Measurements from ENCODE around the gene MYH14. TPM values are rescaled to one million over a fixed set of nuclear protein-coding genes. Genes with fewer than 3 reads are reported as not detected.

The MYH14 gene
- total and polyA plus RNA-seq, 2 of the 4 experiments (the other 2 are of a cell fraction) = not detected

GRCh38 chr19:50358483-50359327 lies 155.3 kb downstream of the MYH14 start:
- H3K27ac ChIP-seq (ENCODE audit: insufficient read depth, low read length) = no peak overlapping the region; the same call in 1 of the 2 replicates
- H3K4me2 ChIP-seq (ENCODE audit: low read depth, low read length) = peak overlapping the region; percentile 97
- 11% methylated on average over 19 of the region's 54 CpGs; no CpG with 5 or more reads in 1 of the 2 experiments for WGBS, 2 experiments (ENCODE audit: extremely low coverage in 2 of 2, insufficient read length in 1 of 2)
- H3K4me3 ChIP-seq (ENCODE audit: insufficient read depth, low read depth, low read length) = peak overlapping the region; percentile 72
- no peaks in the 10 kb centered on the region for H4K20me1 ChIP-seq (ENCODE audit: insufficient read depth, low read length)
- H3K79me1 ChIP-seq (ENCODE audit: low read depth in 1 of 2, low read length in 2 of 2) = no peaks in the 10 kb centered on the region
- no peak overlapping the region for H2BK120ac ChIP-seq (ENCODE audit: low read depth, low read length)
- in situ Hi-C loops (cut with MboI; ENCODE audit: low sequenced_read_pairs) (loop anchor here (10.0 kb wide), 1 partner anchor 426 kb away; no protein-coding TSS in a partner anchor), dilution Hi-C loops (cut with HindIII; ENCODE audit: low sequenced_read_pairs, unreplicated experiment) (no loop called here), intact Hi-C loops (cut with micrococcal nuclease) (loop anchor here (10.0 kb wide), 1 partner anchor 656 kb away; the partner anchor contains the start of gene KLK10)
- peak overlapping the region; percentile 88 for H2AK9ac ChIP-seq (replicated peaks; ENCODE audit: low read depth, low read length, poor library complexity)
- H2AK5ac ChIP-seq (ENCODE audit: low read depth, low read length) = no peak overlapping the region; the same call in 1 of the 2 replicates
- no peak overlapping the region for H2BK15ac ChIP-seq (ENCODE audit: low read depth, low read length)
- no TSS peak for BruUV-seq (replicated peaks)
- peak overlapping the region; percentile 68; the same call in 1 of the 2 replicates for H4K91ac ChIP-seq (ENCODE audit: insufficient read depth, low read depth, low read length)
- H4K8ac ChIP-seq (ENCODE audit: low read depth in 2 of 2, low read length in 2 of 2) = peak overlapping the region; percentile 86 to 97
- DNase-seq (peak; percentile 20), ATAC-seq (ENCODE audit: low read depth) (peak; percentile 18)
- TF ChIP-seq CEBPB (IDR thresholded peaks at IDR 0.05; ENCODE audit: low read depth, low read length) = peak; percentile 64
- no peak for TF ChIP-seq USF2 (IDR thresholded peaks at IDR 0.05; ENCODE audit: low read depth, low read length)
- no peak for TF ChIP-seq RFX5 (IDR thresholded peaks at IDR 0.05; ENCODE audit: low read depth, low read length)
- no peak for TF ChIP-seq MXI1 (IDR thresholded peaks at IDR 0.05; ENCODE audit: borderline replicate concordance, low read depth, low read length)
- peak overlapping the region; percentile 83 for H3K4ac ChIP-seq (ENCODE audit: low read depth, low read length)
- no peak overlapping the region for H2BK5ac ChIP-seq (ENCODE audit: low read depth, low read length, poor library complexity, severe bottlenecking)
- H4K5ac ChIP-seq (ENCODE audit: low read depth, low read length) = peak overlapping the region; percentile 98
- no peak overlapping the region; the same call in 1 of the 2 replicates for H3K14ac ChIP-seq (replicated peaks; ENCODE audit: low read depth, low read length)
- H3K18ac ChIP-seq (ENCODE audit: low read depth, low read length) = no peak overlapping the region
- no peak overlapping the region; the same call in 1 of the 2 replicates for H3K56ac ChIP-seq (ENCODE audit: extremely low read depth, insufficient read depth, low read length)
- H3K27me3 ChIP-seq (ENCODE audit: control insufficient read depth, insufficient read depth, low read length) = peaks cover 8% of the 10 kb centered on the region
- CTCF ChIA-PET = no interaction called here
- H3K4me1 ChIP-seq (ENCODE audit: control insufficient read depth, insufficient read depth, low read length) = no peaks in the 10 kb centered on the region
- H3K9ac ChIP-seq (ENCODE audit: low read depth, low read length) = peak overlapping the region; percentile 76; the same call in 1 of the 2 replicates
- H3K23ac ChIP-seq (ENCODE audit: low read depth, low read length) = peak overlapping the region; percentile 66; the same call in 1 of the 2 replicates
- no peaks in the 10 kb centered on the region for H3K9me1 ChIP-seq (ENCODE audit: insufficient read depth, low read length)
- H2BK20ac ChIP-seq (ENCODE audit: low read depth, low read length) = no peak overlapping the region
- no peaks in the 10 kb centered on the region for H3K9me3 ChIP-seq (ENCODE audit: control insufficient read depth, insufficient read depth, low read length)
- no peaks in the 10 kb centered on the region for H3K36me3 ChIP-seq (ENCODE audit: control insufficient read depth, insufficient read depth, low read length)
- POLR2A ChIA-PET (ENCODE audit: unreplicated experiment) = no interaction called here
- peak overlapping the region; percentile 96 for H2AFZ ChIP-seq (replicated peaks; ENCODE audit: low read length, poor library complexity)

Measured in IMR-90 (cell line).